ENCODE measurements around the gene EEF1G.
"Not testable (repeated sequence)": the region's sequence is repeated elsewhere in the genome, so short reads cannot be mapped to it uniquely, and the experiment has no call there.

- not testable (repeated sequence) for TF ChIP-seq POLR2A (IDR thresholded peaks at IDR 0.05; ENCODE audit: extremely low read depth, insufficient read length); CTCF (IDR thresholded peaks at IDR 0.05; ENCODE audit: low read depth, low read length); MYC (IDR thresholded peaks at IDR 0.05; ENCODE audit: low read depth, low read length); MAX (IDR thresholded peaks at IDR 0.05; ENCODE audit: low read depth, low read length)
Measured at GRCh38 chr11:62561677-62562230, 11.9 kb downstream of the EEF1G start.
